A673 (cell line): ENCODE measurements around the gene CISD1. TPM values are rescaled to one million over a fixed set of nuclear protein-coding genes. Genes with fewer than 3 reads are reported as not detected.
"Not testable (repeated sequence)": the region's sequence is repeated elsewhere in the genome, so short reads cannot be mapped to it uniquely, and the experiment has no call there.

Experiments
- BruUV-seq: library from RNA; stranded (reverse); fragments of 400-500 nt; replicated peaks from 2 replicates; lab custom pipeline; 2021; lab: Mats Ljungman, UMichigan
- CTCF ChIA-PET: fragments of 300-600 bp; sonication (Branson Sonifier 250); formaldehyde crosslinking; loops from one replicate; lab custom pipeline; 2022; ENCODE audit warnings: antibody characterized with exemption; lab: Charles Lee
- POLR2A ChIA-PET: fragments of 300-600 bp; sonication (Branson Sonifier 250); formaldehyde crosslinking; loops from one replicate; lab custom pipeline; 2022; ENCODE audit warnings: antibody characterized with exemption; ENCODE audit not compliant: low non-redundant PET; lab: Charles Lee
- DNase-seq: peaks from one replicate; pipeline ENCODE4 v3.0.0-alpha.2; 2015; ENCODE audit warnings: low spot score
- H3K27ac ChIP-seq: fragments of 200-600 bp; sonication (generic); 2 replicates; pipeline ENCODE4 v1.5.1; 2016; ENCODE audit warnings: mixed run types, low read depth, mild to moderate bottlenecking, mixed read lengths, antibody characterized with exemption, low read length; ENCODE audit not compliant: poor library complexity, severe bottlenecking
- H3K27me3 ChIP-seq: fragments of 200-600 bp; sonication (generic); replicated peaks from 2 replicates; pipeline ENCODE4 v1.6.1; 2017; ENCODE audit warnings: mixed run types, low read depth, mild to moderate bottlenecking, mixed read lengths, antibody characterized with exemption, low read length; ENCODE audit not compliant: insufficient read depth, poor library complexity
- H3K36me3 ChIP-seq: fragments of 200-600 bp; sonication (generic); 2 replicates; pipeline ENCODE4 v1.6.1; 2016; ENCODE audit warnings: mixed run types, mild to moderate bottlenecking, mixed read lengths, antibody characterized with exemption, low read length; ENCODE audit not compliant: insufficient read depth, poor library complexity, severe bottlenecking
- H3K4me1 ChIP-seq: fragments of 200-600 bp; sonication (generic); 2 replicates; pipeline ENCODE4 v1.6.1; 2017; ENCODE audit warnings: mixed run types, mild to moderate bottlenecking, mixed read lengths, antibody characterized with exemption, low read length; ENCODE audit not compliant: insufficient read depth, poor library complexity, severe bottlenecking
- H3K4me3 ChIP-seq: fragments of 200-600 bp; sonication (generic); 2 replicates; pipeline ENCODE4 v1.5.1; 2016; ENCODE audit warnings: low read depth, mixed run types, mild to moderate bottlenecking, mixed read lengths, low read length; ENCODE audit not compliant: poor library complexity, severe bottlenecking
- H3K9me3 ChIP-seq: fragments of 200-600 bp; sonication (generic); 2 replicates; pipeline ENCODE4 v1.6.1; 2016; ENCODE audit warnings: mixed run types, low read depth, mild to moderate bottlenecking, mixed read lengths, antibody characterized with exemption, low read length; ENCODE audit not compliant: poor library complexity, severe bottlenecking
- EZH2 ChIP-seq: fragments of 200-600 bp; sonication (generic); IDR thresholded peaks from 2 replicates; pipeline ENCODE4 v1.6.1; 2017; ENCODE audit warnings: borderline replicate concordance, low read depth, mild to moderate bottlenecking, mixed read lengths, antibody characterized with exemption, low read length; ENCODE audit not compliant: poor library complexity, severe bottlenecking
- intact Hi-C: fragments of 100-400 bp; cut with micrococcal nuclease; formaldehyde crosslinking; loops from one replicate; pipeline ENCODE4 v1.10.0; 2022; ENCODE audit not compliant: unreplicated experiment
- total RNA-seq: library from RNA; stranded (reverse); gene quantifications from 2 replicates; pipeline ENCODE4 v1.2.3, GENCODE V29; 2021
- TF ChIP-seq, protein P1 (sequence below): fragments of 300-800, 200-600 bp; sonication (generic); conservative IDR thresholded peaks from 2 replicates; pipeline ENCODE4 v1.5.1; 2017; ENCODE audit warnings: low read depth, mild to moderate bottlenecking, antibody characterized with exemption, low read length, moderate library complexity, mixed read lengths

CISD1 gene
- total RNA-seq, 1 experiment from 2014 or later: 64.5 TPM

DNA sequence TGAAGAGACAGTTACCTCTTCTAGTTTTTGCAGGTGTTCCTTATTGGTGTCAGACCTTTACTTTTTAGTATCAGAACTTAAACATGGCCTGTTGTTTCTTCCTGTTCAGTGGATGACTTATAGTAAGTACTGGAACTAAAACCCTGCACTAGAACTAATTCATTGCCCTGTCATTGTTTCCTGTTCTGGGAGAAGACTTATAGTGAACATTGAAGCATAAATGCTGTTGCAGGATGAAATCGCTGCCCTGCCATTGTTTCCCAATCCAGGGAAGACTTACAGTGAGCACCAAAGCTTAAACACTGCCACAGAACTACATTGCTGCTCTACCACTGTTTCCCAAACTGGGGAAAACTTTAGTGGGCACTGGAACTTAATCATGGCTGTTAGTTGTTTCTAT lies 14.3 kb upstream of the CISD1 start:
- no peak for TF ChIP-seq EZH2
- TF ChIP-seq, protein P1, sequence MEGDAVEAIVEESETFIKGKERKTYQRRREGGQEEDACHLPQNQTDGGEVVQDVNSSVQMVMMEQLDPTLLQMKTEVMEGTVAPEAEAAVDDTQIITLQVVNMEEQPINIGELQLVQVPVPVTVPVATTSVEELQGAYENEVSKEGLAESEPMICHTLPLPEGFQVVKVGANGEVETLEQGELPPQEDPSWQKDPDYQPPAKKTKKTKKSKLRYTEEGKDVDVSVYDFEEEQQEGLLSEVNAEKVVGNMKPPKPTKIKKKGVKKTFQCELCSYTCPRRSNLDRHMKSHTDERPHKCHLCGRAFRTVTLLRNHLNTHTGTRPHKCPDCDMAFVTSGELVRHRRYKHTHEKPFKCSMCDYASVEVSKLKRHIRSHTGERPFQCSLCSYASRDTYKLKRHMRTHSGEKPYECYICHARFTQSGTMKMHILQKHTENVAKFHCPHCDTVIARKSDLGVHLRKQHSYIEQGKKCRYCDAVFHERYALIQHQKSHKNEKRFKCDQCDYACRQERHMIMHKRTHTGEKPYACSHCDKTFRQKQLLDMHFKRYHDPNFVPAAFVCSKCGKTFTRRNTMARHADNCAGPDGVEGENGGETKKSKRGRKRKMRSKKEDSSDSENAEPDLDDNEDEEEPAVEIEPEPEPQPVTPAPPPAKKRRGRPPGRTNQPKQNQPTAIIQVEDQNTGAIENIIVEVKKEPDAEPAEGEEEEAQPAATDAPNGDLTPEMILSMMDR: no peak
- H3K27ac ChIP-seq: no peak overlapping the region

GRCh38 chr10:58256013-58256780 lies 12.8 kb upstream of the CISD1 start:
- BruUV-seq, DNase-seq, CTCF ChIA-PET, H3K4me3 ChIP-seq, H3K4me1 ChIP-seq, intact Hi-C loops, H3K27ac ChIP-seq, POLR2A ChIA-PET, H3K36me3 ChIP-seq, H3K9me3 ChIP-seq, H3K27me3 ChIP-seq: not testable (repeated sequence)

More for the DNA sequence above, 14.3 kb upstream of the CISD1 start:
- no peaks in the 10 kb centered on the region for H3K4me1 ChIP-seq
- no peak for DNase-seq
- H3K27me3 ChIP-seq: no peaks in the 10 kb centered on the region
- BruUV-seq: no TSS peak
- H3K4me3 ChIP-seq: no peak overlapping the region
- H3K9me3 ChIP-seq: peaks cover 10% of the 10 kb centered on the region
- intact Hi-C loops: no loop called here
- CTCF ChIA-PET: no interaction called here
- H3K36me3 ChIP-seq: no peaks in the 10 kb centered on the region
- POLR2A ChIA-PET: no interaction called here

DNA sequence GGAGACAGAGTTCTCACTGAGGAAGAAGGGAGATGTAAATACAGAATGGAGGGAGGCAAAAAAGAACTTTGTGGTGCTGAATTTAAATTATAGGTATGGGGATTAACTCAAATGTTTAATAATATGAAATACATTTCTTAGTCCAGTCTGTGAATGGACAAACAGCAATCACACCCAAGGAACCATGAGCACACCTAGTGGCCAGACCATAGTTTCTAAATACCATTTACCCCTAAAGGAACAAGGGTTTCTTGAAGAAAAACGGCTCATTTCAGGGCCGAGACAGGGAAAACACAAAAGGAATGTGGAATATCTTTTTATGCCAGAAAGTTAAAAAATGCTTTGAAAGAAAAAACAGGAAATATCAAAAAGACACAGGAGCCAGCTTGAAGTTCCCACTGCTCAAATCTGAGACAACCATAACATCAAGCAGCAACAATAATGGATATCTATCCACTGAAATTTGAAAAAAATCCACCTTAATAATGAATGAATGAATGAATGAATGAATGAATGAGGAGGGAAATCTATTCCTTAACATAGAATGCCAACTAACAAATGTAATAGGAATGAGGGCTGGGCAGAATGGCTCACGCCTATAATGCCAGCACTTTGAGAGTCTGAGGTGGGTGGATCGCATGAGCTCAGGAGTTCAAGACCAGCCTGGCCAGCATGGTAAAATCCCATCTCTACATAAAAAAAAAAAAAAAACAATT lies 9.8 kb upstream of the CISD1 start:
- no peak for TF ChIP-seq EZH2
- TF ChIP-seq, protein P1: peak; percentile 34; the same call in 1 of the 2 replicates
- no peak overlapping the region for H3K27ac ChIP-seq
- H3K9me3 ChIP-seq: peaks cover 3% of the 10 kb centered on the region
- intact Hi-C loops: no loop called here
- DNase-seq: no peak
- ChIA-PET CTCF (no interaction called here), POLR2A (no interaction called here)
- no TSS peak for BruUV-seq
- no peak overlapping the region for H3K4me3 ChIP-seq
- H3K36me3 ChIP-seq: no peaks in the 10 kb centered on the region
- H3K27me3 ChIP-seq: no peaks in the 10 kb centered on the region
- peaks cover 14% of the 10 kb centered on the region for H3K4me1 ChIP-seq
